NT2/D1 (cell line): Measurements from ENCODE around the gene BBX.

ENCODE experiments used
- DNase-seq: peaks from one replicate; pipeline ENCODE4 v3.0.0-alpha.2; 2011; ENCODE audit warnings: low read depth, low spot score
- H3K27me3 ChIP-seq: 2 replicates; pipeline ENCODE4 v1.6.0; 2011; ENCODE audit warnings: mild to moderate bottlenecking; ENCODE audit not compliant: insufficient read length, insufficient read depth
- H3K36me3 ChIP-seq: 2 replicates; pipeline ENCODE4 v1.6.1; 2011; ENCODE audit warnings: mild to moderate bottlenecking, low read length, mixed read lengths; ENCODE audit not compliant: insufficient read depth, insufficient read length
- H3K4me1 ChIP-seq: 2 replicates; pipeline ENCODE4 v1.5.1; 2011; ENCODE audit not compliant: insufficient read depth, insufficient read length
- H3K4me3 ChIP-seq: 2 replicates; pipeline ENCODE4 v1.5.1; 2011; ENCODE audit warnings: low read depth; ENCODE audit not compliant: insufficient read length
- H3K9ac ChIP-seq: 2 replicates; pipeline ENCODE4 v1.6.0; 2011; ENCODE audit warnings: low read depth; ENCODE audit not compliant: insufficient read length
- H3K9me3 ChIP-seq: 2 replicates; pipeline ENCODE4 v1.5.1; 2011; ENCODE audit warnings: mild to moderate bottlenecking, low read length; ENCODE audit not compliant: insufficient read depth
- SUZ12 ChIP-seq: IDR thresholded peaks from 2 replicates; pipeline ENCODE4 v1.6.1; 2011; ENCODE audit not compliant: insufficient read length, insufficient read depth; ENCODE audit errors: extremely low read depth
- YY1 ChIP-seq: IDR thresholded peaks from 2 replicates; pipeline ENCODE4 v1.6.1; 2011; ENCODE audit not compliant: insufficient read length, insufficient read depth
- ZNF274 ChIP-seq: IDR thresholded peaks from 2 replicates; pipeline ENCODE4 v1.6.1; 2011; ENCODE audit warnings: mild to moderate bottlenecking, low read depth, low read length

The BBX gene

GRCh38 chr3:107699682-107700081, 176.9 kb downstream of the BBX start:
- Histone ChIP-seq H3K4me3 (no peak overlapping the region), H3K4me1 (peaks cover 2% of the 10 kb centered on the region), H3K27me3 (no peaks in the 10 kb centered on the region), H3K9ac (no peak overlapping the region), H3K36me3 (no peaks in the 10 kb centered on the region), H3K9me3 (no peaks in the 10 kb centered on the region)
- DNase-seq: no peak
- no peak for TF ChIP-seq YY1
- no peak for TF ChIP-seq ZNF274
- TF ChIP-seq SUZ12: no peak

GRCh38 chr3:107701299-107701698, 178.5 kb downstream of the BBX start:
- Histone ChIP-seq H3K9ac (no peak overlapping the region), H3K27me3 (no peaks in the 10 kb centered on the region), H3K4me1 (peaks cover 2% of the 10 kb centered on the region), H3K9me3 (no peaks in the 10 kb centered on the region), H3K36me3 (no peaks in the 10 kb centered on the region), H3K4me3 (no peak overlapping the region)
- DNase-seq: no peak
- TF ChIP-seq ZNF274: no peak

GRCh38 chr3:107704477-107704876, 181.7 kb downstream of the BBX start:
- Histone ChIP-seq H3K9me3 (no peaks in the 10 kb centered on the region), H3K9ac (no peak overlapping the region), H3K27me3 (no peaks in the 10 kb centered on the region), H3K4me1 (peaks cover 2% of the 10 kb centered on the region), H3K36me3 (no peaks in the 10 kb centered on the region), H3K4me3 (no peak overlapping the region)
- DNase-seq: no peak
- TF ChIP-seq SUZ12 (no peak), ZNF274 (no peak), YY1 (no peak)

- DNase-seq: no peak
- Histone ChIP-seq H3K4me1 (peaks cover 2% of the 10 kb centered on the region), H3K27me3 (no peaks in the 10 kb centered on the region), H3K36me3 (no peaks in the 10 kb centered on the region), H3K9me3 (no peaks in the 10 kb centered on the region), H3K9ac (no peak overlapping the region), H3K4me3 (no peak overlapping the region)
- TF ChIP-seq ZNF274: no peak
- TF ChIP-seq SUZ12: no peak
- no peak for TF ChIP-seq YY1
Measured at GRCh38 chr3:107705046-107705445, 182.3 kb downstream of the BBX start.

GRCh38 chr3:107710851-107711250, 188.1 kb downstream of the BBX start:
- Histone ChIP-seq H3K27me3 (no peaks in the 10 kb centered on the region), H3K9me3 (no peaks in the 10 kb centered on the region), H3K4me1 (no peaks in the 10 kb centered on the region), H3K36me3 (peaks cover 3% of the 10 kb centered on the region), H3K9ac (no peak overlapping the region), H3K4me3 (no peak overlapping the region)
- peak; percentile 16 for DNase-seq
- no peak for TF ChIP-seq SUZ12
- TF ChIP-seq YY1: no peak
- TF ChIP-seq ZNF274: no peak

GRCh38 chr3:107716734-107717133, 194.0 kb downstream of the BBX start:
- Histone ChIP-seq H3K36me3 (peaks cover 9% of the 10 kb centered on the region), H3K27me3 (no peaks in the 10 kb centered on the region)

GRCh38 chr3:107718547-107718946, 195.8 kb downstream of the BBX start:
- no peak for DNase-seq
- H3K27me3 ChIP-seq: no peaks in the 10 kb centered on the region
- TF ChIP-seq ZNF274: no peak
- TF ChIP-seq SUZ12: no peak
- no peak for TF ChIP-seq YY1

More at GRCh38 chr3:107716734-107717133, 194.0 kb downstream of the BBX start:
- Histone ChIP-seq H3K9ac (no peak overlapping the region), H3K9me3 (no peaks in the 10 kb centered on the region), H3K4me1 (no peaks in the 10 kb centered on the region), H3K4me3 (no peak overlapping the region)
- DNase-seq: no peak
- TF ChIP-seq YY1 (no peak), ZNF274 (no peak), SUZ12 (no peak)

GRCh38 chr3:107727102-107727501, 204.3 kb downstream of the BBX start:
- H3K9me3 ChIP-seq: no peaks in the 10 kb centered on the region
- no peaks in the 10 kb centered on the region for H3K27me3 ChIP-seq
- no peak overlapping the region for H3K9ac ChIP-seq
- H3K4me3 ChIP-seq: no peak overlapping the region
- DNase-seq: no peak
- peaks cover 18% of the 10 kb centered on the region for H3K36me3 ChIP-seq
- no peaks in the 10 kb centered on the region for H3K4me1 ChIP-seq
- TF ChIP-seq YY1 (no peak), SUZ12 (no peak), ZNF274 (no peak)

More at GRCh38 chr3:107718547-107718946, 195.8 kb downstream of the BBX start:
- Histone ChIP-seq H3K36me3 (peaks cover 7% of the 10 kb centered on the region), H3K4me3 (no peak overlapping the region), H3K4me1 (no peaks in the 10 kb centered on the region), H3K9ac (no peak overlapping the region), H3K9me3 (no peaks in the 10 kb centered on the region)
